NCI-H2171 (cell line): ENCODE data around the gene LRP1B.

Source experiments
- DNase-seq: peaks from one replicate; lab custom pipeline; 2025; lab: John Stamatoyannopoulos, UW

Gene LRP1B

GRCh38 chr2:142041996-142042395, 88.8 kb downstream of the LRP1B start:
- DNase-seq, result no peak

- DNase-seq, result no peak
Measured at GRCh38 chr2:142041105-142041504, 89.7 kb downstream of the LRP1B start.

- no peak for DNase-seq
Measured at GRCh38 chr2:142040556-142040955, 90.3 kb downstream of the LRP1B start.

- no peak for DNase-seq
Measured at GRCh38 chr2:142038826-142039225, 92.0 kb downstream of the LRP1B start.

GRCh38 chr2:142037744-142038143, 93.1 kb downstream of the LRP1B start:
- DNase-seq, result no peak

GRCh38 chr2:142037066-142037465, 93.8 kb downstream of the LRP1B start:
- DNase-seq, result peak; percentile 18

- no peak for DNase-seq
Measured at GRCh38 chr2:142033393-142033792, 97.4 kb downstream of the LRP1B start.

GRCh38 chr2:142031656-142032055, 99.2 kb downstream of the LRP1B start:
- no peak for DNase-seq

GRCh38 chr2:142030735-142031134, 100.1 kb downstream of the LRP1B start:
- no peak for DNase-seq

- no peak for DNase-seq
Measured at GRCh38 chr2:142029974-142030373, 100.8 kb downstream of the LRP1B start.

GRCh38 chr2:142025394-142025793, 105.4 kb downstream of the LRP1B start:
- no peak for DNase-seq

- DNase-seq, result no peak
Measured at GRCh38 chr2:142020368-142020767, 110.4 kb downstream of the LRP1B start.

- DNase-seq, result no peak
Measured at GRCh38 chr2:142014536-142014935, 116.3 kb downstream of the LRP1B start.

- no peak for DNase-seq
Measured at GRCh38 chr2:142012797-142013196, 118.0 kb downstream of the LRP1B start.

- DNase-seq, result no peak
Measured at GRCh38 chr2:142010477-142011270, 120.1 kb downstream of the LRP1B start.

- no peak for DNase-seq
Measured at GRCh38 chr2:142008135-142008744, 122.6 kb downstream of the LRP1B start.

GRCh38 chr2:141994066-141994465, 136.8 kb downstream of the LRP1B start:
- no peak for DNase-seq

- no peak for DNase-seq
Measured at GRCh38 chr2:141992695-141993094, 138.1 kb downstream of the LRP1B start.

- no peak for DNase-seq
Measured at GRCh38 chr2:141968433-141968832, 162.4 kb downstream of the LRP1B start.

- no peak for DNase-seq
Measured at GRCh38 chr2:141967980-141968379, 162.8 kb downstream of the LRP1B start.

- DNase-seq, result no peak
Measured at GRCh38 chr2:141967503-141967902, 163.3 kb downstream of the LRP1B start.

GRCh38 chr2:141959941-141960340, 170.9 kb downstream of the LRP1B start:
- DNase-seq, result no peak

- DNase-seq, result no peak
Measured at GRCh38 chr2:141959016-141959415, 171.8 kb downstream of the LRP1B start.
